Mucosa of stomach (tissue), 1 donor: Measurements from ENCODE around the gene TIMP3.

Source experiments
- H3K27me3 ChIP-seq: one replicate; pipeline ENCODE4 v1.7.0; 2013; ENCODE audit warnings: mild to moderate bottlenecking, low read length; ENCODE audit not compliant: control insufficient read depth, insufficient read depth
- H3K36me3 ChIP-seq: one replicate; pipeline ENCODE4 v1.7.0; 2013; ENCODE audit warnings: low read length; ENCODE audit not compliant: control insufficient read depth, insufficient read depth
- H3K4me1 ChIP-seq: one replicate; pipeline ENCODE4 v1.7.0; 2013; ENCODE audit warnings: mild to moderate bottlenecking, low read length; ENCODE audit not compliant: control insufficient read depth, insufficient read depth
- H3K4me3 ChIP-seq: one replicate; pipeline ENCODE4 v1.7.0; 2013; ENCODE audit warnings: low read length
- H3K9ac ChIP-seq: one replicate; pipeline ENCODE4 v1.7.0; 2013; ENCODE audit warnings: mild to moderate bottlenecking, low read length, moderate library complexity
- H3K9me3 ChIP-seq: one replicate; pipeline ENCODE4 v1.7.0; 2013; ENCODE audit warnings: mild to moderate bottlenecking, low read length, moderate library complexity; ENCODE audit not compliant: control insufficient read depth
- donor health status: Pancreatic carcinoma.

Gene TIMP3

GRCh38 chr22:32815059-32815458 lies 13.6 kb downstream of the TIMP3 start:
- no peak overlapping the region for H3K4me3 ChIP-seq
- no peaks in the 10 kb centered on the region for H3K9me3 ChIP-seq
- H3K36me3 ChIP-seq: no peaks in the 10 kb centered on the region
- no peak overlapping the region for H3K9ac ChIP-seq
- H3K27me3 ChIP-seq: no peaks in the 10 kb centered on the region
- no peaks in the 10 kb centered on the region for H3K4me1 ChIP-seq

GRCh38 chr22:32815943-32816342 lies 14.4 kb downstream of the TIMP3 start:
- Histone ChIP-seq H3K9me3 (no peaks in the 10 kb centered on the region), H3K9ac (no peak overlapping the region), H3K4me1 (no peaks in the 10 kb centered on the region), H3K4me3 (no peak overlapping the region), H3K36me3 (no peaks in the 10 kb centered on the region), H3K27me3 (no peaks in the 10 kb centered on the region)

GRCh38 chr22:32817137-32817730 lies 15.7 kb downstream of the TIMP3 start:
- Histone ChIP-seq H3K9ac (no peak overlapping the region), H3K4me3 (no peak overlapping the region), H3K9me3 (no peaks in the 10 kb centered on the region), H3K36me3 (no peaks in the 10 kb centered on the region), H3K4me1 (no peaks in the 10 kb centered on the region), H3K27me3 (no peaks in the 10 kb centered on the region)

GRCh38 chr22:32818446-32819115 lies 17.1 kb downstream of the TIMP3 start:
- H3K36me3 ChIP-seq: no peaks in the 10 kb centered on the region
- no peak overlapping the region for H3K4me3 ChIP-seq
- H3K27me3 ChIP-seq: no peaks in the 10 kb centered on the region
- H3K9me3 ChIP-seq: no peaks in the 10 kb centered on the region
- H3K4me1 ChIP-seq: no peaks in the 10 kb centered on the region
- H3K9ac ChIP-seq: no peak overlapping the region

- H3K4me1 ChIP-seq: no peaks in the 10 kb centered on the region
- H3K36me3 ChIP-seq: no peaks in the 10 kb centered on the region
- no peaks in the 10 kb centered on the region for H3K27me3 ChIP-seq
- H3K9me3 ChIP-seq: no peaks in the 10 kb centered on the region
- no peak overlapping the region for H3K4me3 ChIP-seq
- H3K9ac ChIP-seq: no peak overlapping the region
These were observed 17.6 kb downstream of the TIMP3 start for GRCh38 chr22:32819120-32819519.

DNA sequence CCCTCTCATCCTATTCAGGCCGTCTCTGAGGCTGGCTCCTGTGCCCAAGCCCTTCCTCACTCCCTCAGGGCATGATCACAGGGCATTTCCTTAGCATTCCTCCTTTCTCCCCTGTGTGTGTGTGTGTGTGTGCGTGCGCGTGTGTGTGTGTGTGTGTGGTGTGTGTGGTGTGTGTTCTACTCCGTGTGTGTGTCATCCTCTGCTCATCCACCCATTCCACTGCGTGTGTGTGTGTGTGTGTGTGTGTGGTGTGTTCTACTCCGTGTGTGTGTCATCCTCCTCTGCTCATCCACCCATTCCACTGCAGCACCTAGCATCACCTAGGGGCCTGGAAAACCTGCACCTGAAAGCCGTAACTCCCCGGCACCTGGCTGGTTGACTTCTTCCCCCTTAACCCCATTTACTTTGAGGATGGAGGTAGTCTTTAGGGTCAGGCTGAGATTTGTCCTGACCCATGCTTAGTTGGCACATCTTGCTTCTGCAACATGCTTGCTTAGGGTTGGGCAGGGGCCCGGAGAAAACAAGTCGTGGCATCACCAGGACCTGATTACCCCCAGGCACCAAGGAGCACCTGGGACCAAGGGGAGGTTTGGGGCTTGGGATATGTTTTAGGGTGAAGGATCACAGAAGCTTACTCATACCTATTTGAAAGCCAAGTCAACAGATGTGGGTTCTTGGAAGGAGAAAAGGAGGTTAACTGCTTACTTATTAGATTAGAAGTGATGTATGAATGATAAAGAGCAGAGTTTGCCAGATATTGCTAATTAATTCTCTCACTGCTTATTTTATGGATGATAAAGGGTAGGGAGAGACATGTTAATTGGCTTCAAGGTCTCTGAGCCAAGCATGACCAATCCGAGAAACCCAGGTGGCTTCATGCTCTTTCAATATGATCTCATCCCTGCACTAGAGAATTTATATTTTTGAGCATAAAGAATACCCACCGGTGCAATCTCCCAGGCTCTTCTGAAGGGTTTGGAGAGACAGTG lies 18.9 kb downstream of the TIMP3 start:
- Histone ChIP-seq H3K9ac (no peak overlapping the region), H3K4me3 (no peak overlapping the region), H3K9me3 (no peaks in the 10 kb centered on the region), H3K36me3 (no peaks in the 10 kb centered on the region), H3K27me3 (no peaks in the 10 kb centered on the region), H3K4me1 (no peaks in the 10 kb centered on the region)

DNA sequence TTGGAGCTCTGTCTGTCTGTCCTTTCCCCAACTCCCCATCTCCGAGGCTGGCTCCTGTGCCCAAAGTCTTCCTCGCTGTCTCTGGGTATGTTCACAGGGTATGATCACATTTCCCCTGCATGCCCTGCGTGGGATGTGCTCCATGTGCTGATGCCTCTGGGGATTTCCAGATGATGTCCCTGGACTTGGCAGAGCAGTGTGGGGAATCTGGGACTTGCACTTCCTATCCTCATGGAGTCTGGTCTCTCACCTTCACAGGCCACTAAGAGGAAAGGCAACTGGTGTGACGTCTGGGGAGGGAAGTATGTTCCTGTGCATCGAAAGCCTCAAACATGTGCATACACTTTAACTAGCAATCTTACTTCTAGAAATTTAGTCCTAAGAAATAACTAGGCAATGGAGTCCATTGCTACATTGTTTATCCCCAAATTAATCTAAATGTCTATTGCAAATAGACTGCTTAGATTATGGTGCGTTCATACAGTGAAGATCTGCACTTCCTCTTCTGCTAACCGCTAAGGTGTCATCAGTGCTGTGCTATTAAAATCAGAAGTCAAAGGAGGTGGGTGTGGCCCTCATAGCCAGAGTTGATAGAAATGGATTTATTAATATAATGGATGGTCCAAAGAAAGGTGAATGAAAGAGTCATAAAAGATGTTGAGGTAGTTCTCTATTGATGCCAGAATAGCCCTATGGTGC lies 20.8 kb downstream of the TIMP3 start:
- no peaks in the 10 kb centered on the region for H3K36me3 ChIP-seq
- H3K27me3 ChIP-seq: no peaks in the 10 kb centered on the region
- no peaks in the 10 kb centered on the region for H3K9me3 ChIP-seq
- no peak overlapping the region for H3K9ac ChIP-seq
- H3K4me3 ChIP-seq: no peak overlapping the region
- H3K4me1 ChIP-seq: no peaks in the 10 kb centered on the region

DNA sequence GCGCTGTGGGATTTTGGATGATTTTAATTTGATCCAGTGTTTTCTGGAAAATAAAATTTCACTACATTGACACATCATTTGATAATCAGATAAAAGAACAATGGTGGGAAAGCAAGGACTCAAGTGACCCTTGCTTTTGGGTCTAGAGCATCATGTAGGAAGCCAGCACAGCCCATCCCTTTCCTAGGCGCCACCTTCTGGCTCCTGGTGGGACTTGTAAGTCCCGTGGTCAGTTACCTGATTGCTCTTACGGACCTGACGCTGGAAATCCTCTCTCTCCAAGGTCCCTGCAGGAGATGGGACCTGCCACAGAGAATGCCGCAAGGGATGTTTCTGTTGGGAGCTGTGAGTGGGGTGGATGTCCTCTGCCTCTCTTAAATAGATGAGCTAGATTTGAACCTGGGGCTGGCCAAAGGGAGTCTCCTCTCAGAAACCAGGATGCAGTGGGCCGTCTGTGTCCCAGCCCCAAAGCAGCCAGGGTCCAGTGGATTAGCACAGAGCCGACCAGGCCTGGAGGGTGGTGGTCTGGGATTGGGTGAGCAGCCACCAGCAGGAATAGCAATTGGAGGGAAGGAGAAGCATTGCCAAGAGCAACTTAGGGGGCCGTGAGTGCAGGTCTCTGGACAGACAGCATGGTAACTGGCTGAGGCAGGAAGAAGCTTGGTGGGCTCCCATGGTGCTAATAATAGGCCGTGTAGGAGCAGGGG lies 21.7 kb downstream of the TIMP3 start:
- no peak overlapping the region for H3K4me3 ChIP-seq
- no peak overlapping the region for H3K9ac ChIP-seq
- no peaks in the 10 kb centered on the region for H3K4me1 ChIP-seq
- H3K36me3 ChIP-seq: no peaks in the 10 kb centered on the region
- no peaks in the 10 kb centered on the region for H3K9me3 ChIP-seq
- H3K27me3 ChIP-seq: no peaks in the 10 kb centered on the region

GRCh38 chr22:32824531-32825312 lies 23.2 kb downstream of the TIMP3 start:
- no peaks in the 10 kb centered on the region for H3K9me3 ChIP-seq
- no peaks in the 10 kb centered on the region for H3K27me3 ChIP-seq
- H3K36me3 ChIP-seq: no peaks in the 10 kb centered on the region
- H3K4me1 ChIP-seq: no peaks in the 10 kb centered on the region
- no peak overlapping the region for H3K4me3 ChIP-seq
- no peak overlapping the region for H3K9ac ChIP-seq

GRCh38 chr22:32826537-32826936 lies 25.0 kb downstream of the TIMP3 start:
- H3K36me3 ChIP-seq: no peaks in the 10 kb centered on the region
- H3K9ac ChIP-seq: no peak overlapping the region
- no peaks in the 10 kb centered on the region for H3K27me3 ChIP-seq
- no peaks in the 10 kb centered on the region for H3K4me1 ChIP-seq
- H3K9me3 ChIP-seq: no peaks in the 10 kb centered on the region
- H3K4me3 ChIP-seq: no peak overlapping the region
